ENCODE measurements around the gene APOM. TPM values are rescaled to one million over a fixed set of nuclear protein-coding genes. Genes with fewer than 3 reads are reported as not detected.
A peak's percentile ranks its signal among the peaks of the same experiment; 100 is the strongest.

APOM gene
- total RNA-seq, 1 donor from 2014 or later, result 2.4 TPM

DNA sequence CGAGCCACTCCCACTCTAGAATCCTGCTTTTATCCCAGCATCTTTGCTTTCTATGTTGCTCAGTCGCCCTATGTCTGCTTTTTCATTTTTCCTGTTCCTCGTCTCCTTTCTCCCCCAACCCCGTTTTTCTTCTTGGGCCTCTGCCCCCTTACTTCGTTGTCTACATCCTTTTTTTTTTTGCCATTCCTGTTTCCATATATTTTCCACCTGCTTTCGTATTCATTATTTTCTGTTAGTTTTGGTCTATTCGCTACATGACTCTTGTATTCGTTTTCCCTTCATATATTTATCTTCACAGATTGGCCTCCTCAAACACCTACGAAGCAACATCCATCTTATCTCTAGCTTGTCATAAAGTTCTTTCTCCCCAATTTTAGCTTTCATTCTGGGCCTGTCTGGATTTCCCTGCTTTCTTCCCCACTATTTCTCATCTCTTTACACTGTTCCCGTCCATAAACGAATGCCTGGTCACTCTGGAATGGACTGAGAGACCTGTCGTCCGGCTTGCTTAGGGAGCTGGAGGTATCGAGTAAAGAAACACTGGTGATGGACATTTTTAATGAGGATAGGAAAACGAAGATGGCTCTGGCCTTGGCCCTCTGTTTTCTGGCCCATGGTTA is 34.3 kb upstream of the APOM start:
- peaks cover 25% of the 10 kb centered on the region for H3K4me1 Mint-ChIP-seq (ENCODE audit: low read depth)
- intact Hi-C loops (cut with micrococcal nuclease), result loop anchor here (2.0 kb wide), 1 partner anchor 117 kb away; no protein-coding TSS in a partner anchor
- H3K27ac Mint-ChIP-seq, result peak overlapping the region; percentile 93
- no peaks in the 10 kb centered on the region for H3K9me3 Mint-ChIP-seq
- H3K36me3 Mint-ChIP-seq (ENCODE audit: low read depth), result peaks cover 58% of the 10 kb centered on the region
- no peaks in the 10 kb centered on the region for H3K27me3 Mint-ChIP-seq (ENCODE audit: low read depth)
- H3K4me3 Mint-ChIP-seq (ENCODE audit: low read depth), result peak overlapping the region; percentile 94
- DNase-seq (ENCODE audit: low spot score), result no peak

- intact Hi-C loops (cut with micrococcal nuclease), result loop anchor here (2.0 kb wide), 1 partner anchor 117 kb away; no protein-coding TSS in a partner anchor
- Mint-ChIP-seq H3K36me3 (ENCODE audit: low read depth) (peaks cover 59% of the 10 kb centered on the region), H3K27ac (peak overlapping the region; percentile 93), H3K27me3 (ENCODE audit: low read depth) (no peaks in the 10 kb centered on the region), H3K4me1 (ENCODE audit: low read depth) (peaks cover 22% of the 10 kb centered on the region), H3K4me3 (ENCODE audit: low read depth) (peak overlapping the region; percentile 94), H3K9me3 (no peaks in the 10 kb centered on the region)
- no peak for DNase-seq (ENCODE audit: low spot score)
Observed at GRCh38 chr6:31621991-31622390, 33.7 kb upstream of the APOM start.

DNA sequence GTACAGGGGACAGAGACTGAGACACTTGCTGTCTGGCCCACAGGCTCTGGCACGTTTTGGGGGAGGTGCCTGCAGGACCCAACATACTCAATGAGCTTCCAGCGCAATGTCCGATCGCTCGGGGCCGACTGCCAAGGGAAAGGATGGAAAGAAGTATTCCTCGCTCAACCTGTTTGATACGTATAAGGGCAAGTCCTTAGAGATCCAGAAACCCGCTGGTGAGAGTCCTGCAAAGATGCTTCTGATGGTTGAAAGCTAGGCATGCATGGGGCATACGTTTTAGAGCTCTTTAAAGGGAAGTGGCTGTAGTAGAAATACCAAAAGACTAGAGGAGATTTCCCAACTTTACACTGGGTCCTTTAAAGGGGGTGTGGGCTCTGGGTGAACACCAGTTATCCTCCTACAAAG is 33.0 kb upstream of the APOM start:
- intact Hi-C loops (cut with micrococcal nuclease), result no loop called here
- peak overlapping the region; percentile 94 for H3K4me3 Mint-ChIP-seq (ENCODE audit: low read depth)
- no peak for DNase-seq (ENCODE audit: low spot score)
- peak overlapping the region; percentile 93 for H3K27ac Mint-ChIP-seq
- no peaks in the 10 kb centered on the region for H3K9me3 Mint-ChIP-seq
- H3K27me3 Mint-ChIP-seq (ENCODE audit: low read depth), result no peaks in the 10 kb centered on the region
- peaks cover 26% of the 10 kb centered on the region for H3K4me1 Mint-ChIP-seq (ENCODE audit: low read depth)
- H3K36me3 Mint-ChIP-seq (ENCODE audit: low read depth), result peaks cover 66% of the 10 kb centered on the region

DNA sequence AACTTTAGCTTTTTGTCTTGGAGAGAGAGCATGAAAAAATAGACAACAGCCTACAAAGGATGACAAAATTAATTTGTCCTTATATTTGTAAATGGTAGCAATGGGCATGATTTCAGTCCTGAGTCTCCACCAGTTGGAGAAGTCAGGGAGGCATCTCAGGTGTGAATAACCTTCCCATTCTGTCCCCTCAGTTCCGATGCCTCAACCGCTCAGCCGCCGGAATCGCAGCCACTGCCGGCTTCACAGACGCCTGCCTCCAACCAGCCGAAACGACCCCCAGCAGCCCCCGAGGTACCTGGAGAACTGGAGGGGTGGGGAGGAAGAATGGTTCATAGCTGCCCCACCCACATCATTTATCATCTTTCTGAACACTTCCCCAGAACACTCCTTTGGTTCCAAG is 31.6 kb upstream of the APOM start:
- H3K36me3 Mint-ChIP-seq (ENCODE audit: low read depth), result peaks cover 77% of the 10 kb centered on the region
- no peaks in the 10 kb centered on the region for H3K27me3 Mint-ChIP-seq (ENCODE audit: low read depth)
- H3K9me3 Mint-ChIP-seq, result no peaks in the 10 kb centered on the region
- H3K4me1 Mint-ChIP-seq (ENCODE audit: low read depth), result peaks cover 26% of the 10 kb centered on the region
- H3K4me3 Mint-ChIP-seq (ENCODE audit: low read depth), result no peak overlapping the region
- intact Hi-C loops (cut with micrococcal nuclease), result no loop called here
- no peak for DNase-seq (ENCODE audit: low spot score)
- no peak overlapping the region for H3K27ac Mint-ChIP-seq

- peaks cover 19% of the 10 kb centered on the region for H3K4me1 Mint-ChIP-seq (ENCODE audit: low read depth)
- H3K36me3 Mint-ChIP-seq (ENCODE audit: low read depth), result peaks cover 93% of the 10 kb centered on the region
- intact Hi-C loops (cut with micrococcal nuclease), result no loop called here
- no peak overlapping the region for H3K4me3 Mint-ChIP-seq (ENCODE audit: low read depth)
- no peak overlapping the region for H3K27ac Mint-ChIP-seq
- H3K9me3 Mint-ChIP-seq, result no peaks in the 10 kb centered on the region
- no peak for DNase-seq (ENCODE audit: low spot score)
- no peaks in the 10 kb centered on the region for H3K27me3 Mint-ChIP-seq (ENCODE audit: low read depth)
Observed at GRCh38 chr6:31626952-31627351, 28.7 kb upstream of the APOM start.

DNA sequence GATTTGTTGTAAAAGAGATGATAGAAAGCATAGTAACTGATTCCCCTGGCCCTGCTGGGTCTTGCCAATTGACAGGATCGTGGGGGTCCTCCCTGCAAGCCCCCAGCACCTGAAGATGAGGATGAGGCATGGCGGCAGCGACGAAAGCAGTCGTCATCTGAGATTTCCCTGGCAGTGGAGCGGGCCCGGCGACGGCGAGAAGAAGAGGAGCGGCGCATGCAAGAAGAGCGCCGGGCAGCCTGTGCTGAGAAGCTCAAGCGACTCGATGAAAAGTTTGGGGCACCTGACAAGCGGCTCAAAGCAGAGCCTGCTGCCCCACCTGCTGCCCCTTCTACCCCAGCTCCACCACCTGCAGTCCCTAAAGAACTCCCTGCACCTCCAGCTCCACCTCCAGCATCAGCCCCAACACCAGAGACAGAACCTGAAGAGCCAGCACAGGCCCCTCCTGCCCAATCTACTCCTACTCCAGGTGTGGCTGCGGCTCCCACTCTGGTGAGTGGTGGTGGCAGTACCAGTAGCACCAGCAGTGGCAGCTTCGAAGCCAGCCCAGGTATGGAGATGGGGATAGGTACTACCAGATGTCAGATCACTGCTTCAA is 27.9 kb upstream of the APOM start:
- Mint-ChIP-seq H3K4me1 (ENCODE audit: low read depth) (peaks cover 10% of the 10 kb centered on the region), H3K27me3 (ENCODE audit: low read depth) (no peaks in the 10 kb centered on the region), H3K4me3 (ENCODE audit: low read depth) (no peak overlapping the region), H3K27ac (no peak overlapping the region), H3K9me3 (no peaks in the 10 kb centered on the region), H3K36me3 (ENCODE audit: low read depth) (peaks cover 91% of the 10 kb centered on the region)
- intact Hi-C loops (cut with micrococcal nuclease), result no loop called here
- no peak for DNase-seq (ENCODE audit: low spot score)

GRCh38 chr6:31629014-31629413 is 26.7 kb upstream of the APOM start:
- H3K36me3 Mint-ChIP-seq (ENCODE audit: low read depth), result peaks cover 92% of the 10 kb centered on the region
- H3K27ac Mint-ChIP-seq, result no peak overlapping the region
- H3K4me3 Mint-ChIP-seq (ENCODE audit: low read depth), result no peak overlapping the region
- intact Hi-C loops (cut with micrococcal nuclease), result no loop called here
- no peaks in the 10 kb centered on the region for H3K27me3 Mint-ChIP-seq (ENCODE audit: low read depth)
- no peaks in the 10 kb centered on the region for H3K9me3 Mint-ChIP-seq
- no peak for DNase-seq (ENCODE audit: low spot score)
- H3K4me1 Mint-ChIP-seq (ENCODE audit: low read depth), result peaks cover 7% of the 10 kb centered on the region

DNA sequence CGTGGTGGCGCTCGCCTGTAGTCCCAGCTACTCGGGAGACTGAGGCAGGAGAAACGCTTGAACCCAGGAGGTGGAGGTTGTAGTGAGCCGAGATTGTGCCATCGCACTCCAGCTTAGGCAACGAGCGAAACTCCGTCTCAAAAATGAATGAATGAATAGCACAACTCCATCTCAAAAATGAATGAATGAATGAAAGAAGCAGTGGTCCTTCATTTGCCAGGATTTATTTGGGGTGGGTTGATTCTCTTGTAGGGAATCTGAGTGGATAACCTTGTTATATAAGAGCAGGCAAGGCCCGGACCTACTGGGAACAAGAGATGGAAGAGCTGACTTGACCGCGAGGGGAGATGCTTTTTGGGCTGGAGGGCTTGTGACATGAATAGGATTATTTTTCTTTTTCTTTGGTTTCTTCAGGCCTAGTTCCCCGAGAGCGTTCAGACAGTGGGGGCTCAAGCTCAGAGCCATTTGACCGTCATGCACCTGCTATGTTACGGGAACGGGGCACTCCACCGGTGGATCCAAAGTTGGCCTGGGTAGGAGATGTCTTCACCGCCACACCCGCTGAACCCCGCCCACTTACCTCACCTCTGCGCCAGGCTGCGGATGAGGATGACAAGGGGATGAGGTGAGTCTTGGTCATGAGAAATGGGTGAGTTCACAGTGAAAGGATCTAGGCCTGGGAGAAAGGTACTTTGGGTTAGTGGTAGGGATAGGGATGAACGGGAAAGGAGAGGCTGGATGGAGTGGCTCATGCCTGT is 25.3 kb upstream of the APOM start:
- no peaks in the 10 kb centered on the region for H3K27me3 Mint-ChIP-seq (ENCODE audit: low read depth)
- H3K36me3 Mint-ChIP-seq (ENCODE audit: low read depth), result peaks cover 94% of the 10 kb centered on the region
- no peak overlapping the region for H3K4me3 Mint-ChIP-seq (ENCODE audit: low read depth)
- peaks cover 7% of the 10 kb centered on the region for H3K4me1 Mint-ChIP-seq (ENCODE audit: low read depth)
- no peaks in the 10 kb centered on the region for H3K9me3 Mint-ChIP-seq
- no peak overlapping the region for H3K27ac Mint-ChIP-seq
- intact Hi-C loops (cut with micrococcal nuclease), result no loop called here
- no peak for DNase-seq (ENCODE audit: low spot score)

GRCh38 chr6:31631209-31631608 is 24.5 kb upstream of the APOM start:
- H3K27ac Mint-ChIP-seq, result no peak overlapping the region
- peaks cover 7% of the 10 kb centered on the region for H3K4me1 Mint-ChIP-seq (ENCODE audit: low read depth)
- H3K9me3 Mint-ChIP-seq, result no peaks in the 10 kb centered on the region
- H3K27me3 Mint-ChIP-seq (ENCODE audit: low read depth), result no peaks in the 10 kb centered on the region
- intact Hi-C loops (cut with micrococcal nuclease), result no loop called here
- H3K36me3 Mint-ChIP-seq (ENCODE audit: low read depth), result peaks cover 94% of the 10 kb centered on the region
- H3K4me3 Mint-ChIP-seq (ENCODE audit: low read depth), result no peak overlapping the region
- no peak for DNase-seq (ENCODE audit: low spot score)

- peaks cover 4% of the 10 kb centered on the region for H3K4me1 Mint-ChIP-seq (ENCODE audit: low read depth)
- no peak overlapping the region for H3K4me3 Mint-ChIP-seq (ENCODE audit: low read depth)
- H3K27ac Mint-ChIP-seq, result no peak overlapping the region
- no peak for DNase-seq (ENCODE audit: low spot score)
- no peaks in the 10 kb centered on the region for H3K9me3 Mint-ChIP-seq
- no peaks in the 10 kb centered on the region for H3K27me3 Mint-ChIP-seq (ENCODE audit: low read depth)
- peaks cover 94% of the 10 kb centered on the region for H3K36me3 Mint-ChIP-seq (ENCODE audit: low read depth)
- intact Hi-C loops (cut with micrococcal nuclease), result no loop called here
Observed at GRCh38 chr6:31631681-31632278, 23.9 kb upstream of the APOM start.

DNA sequence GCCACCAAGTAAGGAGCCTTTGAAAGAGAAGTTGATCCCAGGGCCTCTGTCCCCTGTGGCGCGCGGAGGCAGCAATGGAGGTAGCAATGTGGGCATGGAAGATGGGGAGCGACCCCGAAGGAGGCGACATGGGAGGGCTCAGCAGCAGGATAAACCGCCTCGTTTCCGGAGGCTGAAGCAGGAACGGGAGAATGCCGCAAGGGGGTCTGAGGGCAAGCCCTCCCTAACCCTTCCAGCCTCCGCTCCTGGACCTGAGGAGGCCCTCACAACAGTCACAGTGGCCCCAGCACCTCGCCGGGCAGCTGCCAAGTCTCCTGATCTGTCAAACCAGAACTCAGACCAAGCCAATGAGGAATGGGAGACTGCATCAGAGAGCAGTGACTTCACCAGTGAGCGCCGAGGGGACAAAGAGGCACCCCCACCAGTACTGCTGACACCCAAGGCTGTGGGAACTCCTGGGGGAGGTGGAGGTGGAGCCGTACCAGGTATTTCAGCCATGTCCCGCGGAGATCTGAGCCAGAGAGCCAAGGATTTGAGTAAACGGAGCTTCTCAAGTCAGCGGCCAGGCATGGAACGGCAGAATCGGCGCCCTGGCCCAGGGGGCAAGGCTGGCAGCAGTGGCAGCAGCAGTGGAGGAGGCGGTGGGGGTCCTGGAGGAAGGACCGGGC is 23.3 kb upstream of the APOM start:
- no peak for DNase-seq (ENCODE audit: low spot score)
- Mint-ChIP-seq H3K9me3 (no peaks in the 10 kb centered on the region), H3K4me1 (ENCODE audit: low read depth) (peaks cover under 1% of the 10 kb centered on the region), H3K36me3 (ENCODE audit: low read depth) (peaks cover 95% of the 10 kb centered on the region), H3K27ac (no peak overlapping the region), H3K4me3 (ENCODE audit: low read depth) (no peak overlapping the region), H3K27me3 (ENCODE audit: low read depth) (no peaks in the 10 kb centered on the region)
- intact Hi-C loops (cut with micrococcal nuclease), result no loop called here

GRCh38 chr6:31633447-31633846 is 22.2 kb upstream of the APOM start:
- Mint-ChIP-seq H3K36me3 (ENCODE audit: low read depth) (peaks cover 91% of the 10 kb centered on the region), H3K4me1 (ENCODE audit: low read depth) (no peaks in the 10 kb centered on the region), H3K27me3 (ENCODE audit: low read depth) (no peaks in the 10 kb centered on the region)

More at GRCh38 chr6:31633447-31633846, 22.2 kb upstream of the APOM start:
- intact Hi-C loops (cut with micrococcal nuclease), result no loop called here
- no peaks in the 10 kb centered on the region for H3K9me3 Mint-ChIP-seq
- DNase-seq (ENCODE audit: low spot score), result no peak
- H3K27ac Mint-ChIP-seq, result no peak overlapping the region
- no peak overlapping the region for H3K4me3 Mint-ChIP-seq (ENCODE audit: low read depth)

Measured in activated T-helper 2 cell treated with anti-CD3 and anti-CD28 coated beads, Interferon-gamma antibody, Interleukin-2, Interleukin-4, amounts not matched to agents 10 μg/mL and 5 μg/mL and 100 μg/mL, durations not matched to agents 14 hours and 24 hours and 36 hours (primary cell).